NCI-H526 treated with DMSO at 0.1 percent for 48 hours (cell line): ENCODE measurements around the gene FRMD1.

Experiments
- DNase-seq: peaks from one replicate; lab custom pipeline; 2025; lab: John Stamatoyannopoulos, UW

The FRMD1 gene

DNA sequence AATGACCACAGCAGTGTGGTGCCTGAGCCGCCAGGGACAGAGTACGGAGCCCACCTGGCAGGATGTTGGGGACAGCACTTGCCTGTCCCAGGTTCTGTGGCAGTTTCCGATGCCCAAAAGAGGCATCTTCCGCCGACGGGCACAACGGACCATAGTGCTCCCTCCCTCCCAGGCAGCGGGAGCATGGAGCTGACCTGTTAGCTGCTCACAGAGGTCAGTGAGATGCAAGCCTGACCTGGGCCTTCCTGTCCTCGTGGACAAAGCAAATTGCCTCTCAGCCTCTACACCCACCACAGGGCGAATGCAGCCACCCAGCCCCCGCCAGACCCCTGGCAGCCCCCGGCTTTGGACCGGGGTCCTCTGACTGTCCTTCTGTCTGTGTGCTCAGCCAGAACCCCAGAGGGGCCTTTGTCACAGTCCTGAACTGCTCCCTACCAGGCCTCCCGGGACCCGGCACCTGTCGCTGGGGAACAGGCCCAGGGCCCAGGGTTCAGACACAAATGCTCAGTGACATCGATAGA lies 16.2 kb upstream of the FRMD1 start:
- DNase-seq = no peak

- no peak for DNase-seq
Measured at GRCh38 chr6:168093634-168094033, 14.6 kb upstream of the FRMD1 start.

GRCh38 chr6:168093071-168093505 lies 14.1 kb upstream of the FRMD1 start:
- no peak for DNase-seq

DNA sequence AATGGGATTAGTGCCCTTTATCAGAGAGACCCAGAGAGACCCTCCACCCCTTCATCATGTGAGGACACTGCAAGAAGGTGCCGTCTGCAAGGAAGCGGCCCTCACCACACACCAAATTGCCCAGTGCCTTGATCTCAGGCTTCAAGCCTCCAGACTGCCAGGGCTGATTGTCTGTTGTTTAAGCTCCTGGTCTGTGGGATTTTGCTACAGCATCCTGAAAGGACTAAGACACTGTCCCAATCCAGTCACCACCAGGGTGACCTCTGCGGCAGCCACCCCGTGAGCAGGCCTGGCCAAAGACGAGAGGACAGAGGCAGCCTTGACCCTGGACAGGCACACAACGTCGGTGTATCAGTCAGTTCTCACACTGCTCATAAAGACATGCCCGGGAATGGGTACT lies 13.5 kb upstream of the FRMD1 start:
- DNase-seq = no peak

DNA sequence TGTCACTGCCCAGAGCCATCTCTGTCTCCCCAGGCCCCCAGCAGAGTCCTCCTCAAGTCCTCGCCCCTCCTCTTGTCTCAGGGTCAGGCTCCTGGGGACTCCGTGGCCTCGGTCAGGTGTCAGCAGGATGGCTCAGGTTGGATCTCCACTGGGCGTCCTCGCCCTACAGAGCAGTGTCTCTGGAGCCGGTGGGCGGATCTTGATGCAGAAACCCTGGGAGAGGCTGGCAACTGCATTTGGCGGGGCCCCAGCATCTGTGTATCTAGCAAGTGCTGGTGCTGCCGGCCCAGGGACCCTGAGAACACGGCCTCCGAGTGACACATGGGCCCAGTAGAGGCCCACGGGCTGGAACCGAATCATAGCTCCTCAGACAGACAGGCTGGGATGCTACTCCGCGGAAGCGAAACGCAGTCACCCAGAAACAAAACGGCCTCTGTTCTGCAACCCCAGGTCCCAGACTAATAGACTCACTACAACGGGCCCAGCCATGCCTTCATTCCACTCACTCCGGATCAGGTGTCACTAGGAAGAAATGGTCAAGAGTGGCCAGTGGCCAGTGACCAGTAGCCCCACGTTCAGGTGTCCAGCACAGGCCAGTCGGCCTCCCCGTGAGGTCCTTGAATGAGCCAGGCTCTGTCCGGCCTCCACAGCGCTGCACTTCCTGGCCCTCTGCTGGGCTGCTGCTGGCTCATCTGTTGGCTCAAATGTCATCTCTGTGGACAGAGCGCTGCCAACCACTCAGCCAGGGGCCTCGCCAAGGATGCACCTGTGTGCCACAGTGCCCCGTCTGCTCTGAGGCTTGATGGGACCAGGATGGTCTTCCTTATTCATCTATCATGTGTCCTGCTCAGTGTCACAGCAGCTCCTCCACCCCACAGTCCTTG lies 12.6 kb upstream of the FRMD1 start:
- DNase-seq = no peak

DNA sequence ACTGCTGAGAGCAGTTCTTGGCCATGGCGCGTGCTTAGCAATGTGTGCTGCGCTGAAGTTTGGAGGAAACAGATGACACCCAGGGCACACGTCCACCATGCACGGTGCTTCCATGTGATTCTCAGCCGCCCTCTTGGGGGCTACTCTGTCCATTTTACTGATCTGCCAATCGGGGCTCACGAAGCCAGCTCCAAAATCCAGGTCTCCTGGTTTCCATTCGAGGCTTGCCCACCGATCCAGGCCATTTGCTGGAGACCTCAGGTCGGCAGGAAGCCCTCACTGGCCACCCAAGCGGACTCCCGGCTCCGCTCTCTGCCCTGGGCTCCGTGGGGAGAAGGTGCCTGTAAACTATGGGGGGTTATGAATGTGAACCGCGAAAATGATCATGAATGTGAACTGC lies 11.7 kb upstream of the FRMD1 start:
- no peak for DNase-seq

DNA sequence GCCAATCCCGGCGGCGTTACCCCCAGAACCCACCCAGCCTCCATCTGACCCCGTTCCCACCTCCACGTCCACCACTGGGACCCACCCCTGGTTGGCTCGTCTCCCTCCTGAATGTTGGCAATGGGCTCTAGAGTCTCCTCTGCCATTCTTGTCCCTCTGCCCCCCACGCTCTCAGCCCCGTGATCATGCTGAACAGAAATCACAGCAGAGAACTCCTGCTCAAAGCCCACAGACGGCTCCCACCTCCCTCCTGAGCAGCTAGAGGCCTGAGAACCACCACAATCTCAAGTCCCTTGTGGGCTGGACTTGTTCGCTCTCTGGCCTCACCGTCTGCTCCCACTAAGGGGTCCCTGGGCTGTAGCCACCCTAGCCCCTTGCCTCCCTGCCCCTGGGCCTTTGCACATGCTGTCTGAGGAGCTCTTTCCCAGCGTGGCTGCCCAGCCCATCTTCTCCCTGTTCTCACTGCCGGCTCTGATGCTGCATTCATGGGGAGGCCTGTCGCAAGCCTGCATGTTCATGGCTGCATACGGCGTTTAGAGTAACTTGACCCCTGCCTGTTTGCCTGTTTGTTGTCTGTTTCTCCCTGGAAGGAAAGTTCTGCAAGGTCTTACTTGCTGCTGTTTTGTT lies 11.2 kb upstream of the FRMD1 start:
- no peak for DNase-seq

DNA sequence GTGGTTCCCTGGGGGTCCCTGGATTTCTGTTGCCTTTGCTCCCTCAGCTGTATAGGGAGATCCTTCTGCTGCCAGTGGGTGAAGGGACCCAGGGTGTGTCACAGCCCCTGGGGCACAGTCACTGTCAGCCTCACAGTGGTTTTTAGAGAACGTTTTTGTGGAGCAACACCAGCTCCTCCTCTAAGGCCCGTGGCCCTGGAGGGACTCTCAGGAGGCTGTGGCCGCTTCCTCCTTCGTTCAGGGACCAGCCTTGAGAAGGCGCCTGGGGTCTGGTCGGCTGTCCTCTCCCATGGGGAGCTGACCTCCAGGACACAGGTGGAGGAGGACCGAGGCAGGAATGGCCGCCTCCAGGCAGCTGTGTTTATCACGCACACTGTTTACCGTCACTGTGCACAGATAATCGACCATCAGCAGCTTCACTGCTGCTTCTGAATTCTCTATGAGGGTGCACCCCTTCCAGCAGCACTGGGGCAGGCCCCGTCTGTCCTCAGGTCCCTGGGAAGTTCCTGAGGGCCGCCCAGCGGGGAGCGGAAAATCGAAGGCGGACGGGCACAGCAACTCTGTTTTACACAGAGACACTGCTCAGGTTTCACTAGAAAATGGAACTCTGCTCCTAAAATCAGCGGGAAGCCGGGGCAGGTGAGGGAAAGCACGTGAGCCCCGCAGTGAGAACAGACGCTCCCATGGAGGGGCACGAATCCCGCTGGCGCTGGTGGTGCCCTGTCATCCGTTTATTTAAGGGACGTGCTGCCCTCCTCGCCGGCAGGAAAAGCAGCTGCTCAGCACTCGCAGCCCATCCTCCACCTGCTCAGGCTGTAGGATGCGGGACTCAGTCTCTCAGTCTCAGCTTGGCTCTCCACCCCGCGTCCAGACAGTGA lies 10.4 kb upstream of the FRMD1 start:
- no peak for DNase-seq

- no peak for DNase-seq
Measured at GRCh38 chr6:168088161-168089053, 9.4 kb upstream of the FRMD1 start.

DNA sequence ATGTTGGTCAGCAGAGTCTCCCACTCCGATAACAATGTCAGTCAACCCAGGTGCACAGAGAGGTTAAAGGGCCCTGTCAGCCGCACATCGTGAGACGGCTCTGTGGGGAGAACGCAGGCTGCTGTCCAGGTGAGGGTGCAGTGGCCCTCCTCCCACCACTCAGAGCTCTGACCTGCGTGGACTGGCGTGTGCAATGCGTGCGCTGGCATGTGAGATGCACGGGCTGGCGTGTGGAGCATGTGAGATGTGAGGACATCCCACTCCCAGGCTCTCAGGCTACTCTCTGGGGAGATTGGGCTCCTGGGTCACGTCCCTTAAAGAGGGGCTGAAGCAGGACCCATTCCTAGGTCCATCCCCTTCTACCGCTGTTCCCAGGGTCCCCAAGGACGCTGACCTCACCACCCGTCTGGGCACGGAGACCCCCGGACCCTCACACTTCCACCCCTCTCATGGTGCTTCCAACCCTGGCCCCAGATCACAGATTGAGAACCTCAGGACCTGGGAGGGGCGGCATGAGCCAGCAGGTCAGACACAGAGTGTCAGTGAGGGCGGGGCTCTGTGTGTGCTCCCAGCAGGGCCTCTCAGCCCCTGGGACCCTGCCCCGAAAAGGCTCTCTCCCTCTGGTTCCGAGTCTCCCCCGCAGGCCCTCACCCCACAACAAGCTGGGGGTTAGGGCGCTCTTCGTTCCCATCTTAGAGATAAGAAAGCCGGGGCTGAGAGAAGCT lies 8.6 kb upstream of the FRMD1 start:
- no peak for DNase-seq

- no peak for DNase-seq
Measured at GRCh38 chr6:168086616-168087015, 7.6 kb upstream of the FRMD1 start.

DNA sequence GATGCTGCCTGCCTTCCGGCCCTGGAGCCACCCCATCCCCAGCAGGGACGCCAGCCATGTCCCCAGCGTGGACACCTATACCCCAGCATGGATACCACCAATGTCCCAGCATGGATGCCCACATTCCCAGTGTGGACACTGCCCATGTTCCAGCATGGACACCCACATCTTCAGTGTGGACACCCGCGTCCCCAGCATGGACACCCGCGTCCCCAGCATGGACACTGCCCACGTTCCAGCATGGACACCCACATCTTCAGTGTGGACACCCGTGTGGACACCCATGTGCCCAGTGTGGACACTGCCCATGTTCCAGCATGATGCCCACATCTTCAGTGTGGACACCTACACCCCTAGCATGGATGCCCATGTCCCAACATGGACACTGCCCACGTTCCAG lies 7.1 kb upstream of the FRMD1 start:
- no peak for DNase-seq

DNA sequence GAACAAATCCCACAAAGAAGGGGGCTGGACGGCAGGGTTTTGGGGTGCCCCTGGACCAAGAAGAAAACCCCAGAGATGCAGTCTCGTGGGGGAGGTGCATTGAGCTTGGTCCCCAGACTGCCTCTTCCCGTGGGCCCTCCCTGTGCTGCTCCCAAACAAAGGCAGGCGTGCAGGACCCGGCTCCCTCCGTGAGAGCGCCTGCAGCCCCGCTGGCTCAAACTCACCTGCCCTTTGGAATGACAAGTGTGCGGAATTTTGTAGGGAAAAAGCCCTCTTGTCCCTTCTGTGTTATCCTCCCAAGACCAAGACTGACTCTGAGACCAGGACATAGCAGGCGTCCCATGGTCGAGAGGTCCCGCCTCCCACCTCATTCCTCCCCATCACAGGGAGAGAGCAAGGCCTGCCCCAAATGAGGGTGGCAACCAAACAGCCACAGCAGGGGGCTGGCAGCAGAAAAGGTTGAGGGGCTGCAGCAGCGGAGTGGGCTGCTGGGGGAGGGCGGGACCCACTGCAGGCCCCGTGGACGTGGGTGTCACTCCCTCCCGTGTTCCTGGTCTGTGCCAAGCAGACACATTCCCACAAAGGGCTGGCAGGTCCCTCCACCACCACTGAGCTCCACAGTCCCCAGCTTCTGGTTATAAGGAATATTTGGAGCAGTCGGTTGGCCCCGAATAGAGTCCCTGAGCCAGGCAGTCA lies 5.6 kb upstream of the FRMD1 start:
- no peak for DNase-seq

- DNase-seq = no peak
Measured at GRCh38 chr6:168083514-168083885, 4.5 kb upstream of the FRMD1 start.

- DNase-seq = no peak
Measured at GRCh38 chr6:168082860-168083513, 4.0 kb upstream of the FRMD1 start.

GRCh38 chr6:168081858-168082546 lies 3.0 kb upstream of the FRMD1 start:
- DNase-seq = no peak

GRCh38 chr6:168080393-168081077 lies 1.5 kb upstream of the FRMD1 start:
- DNase-seq = no peak
